Suprapubic skin (tissue), 4 donors: Measurements from ENCODE around the gene RGL3. TPM values are rescaled to one million over a fixed set of nuclear protein-coding genes. Genes with fewer than 3 reads are reported as not detected.

Experiments used
- DNase-seq, 2 donors: peaks; one replicate each; pipeline ENCODE4 v3.0.0-alpha.2; 2019; ENCODE audit warnings: low spot score in 2 of 2
- H3K27ac ChIP-seq: fragments of 200-600 bp; sonication (generic); one replicate; pipeline ENCODE4 v1.5.1; 2019
- H3K27me3 ChIP-seq: fragments of 200-600 bp; sonication (generic); one replicate; pipeline ENCODE4 v1.5.1; 2019
- H3K36me3 ChIP-seq: fragments of 200-600 bp; sonication (generic); one replicate; pipeline ENCODE4 v1.5.1; 2019
- H3K4me1 ChIP-seq: fragments of 200-600 bp; sonication (generic); one replicate; pipeline ENCODE4 v1.5.1; 2019
- H3K4me3 ChIP-seq: fragments of 200-600 bp; sonication (generic); one replicate; pipeline ENCODE4 v1.5.1; 2019; ENCODE audit warnings: mild to moderate bottlenecking
- H3K9me3 ChIP-seq: fragments of 200-600 bp; sonication (generic); one replicate; pipeline ENCODE4 v1.5.1; 2019
- CTCF ChIP-seq, 2 donors: fragments of 200-600 bp in 1 of 2; fragments of 450-650 bp in 1 of 2; sonication (generic) in 1 of 2; IDR thresholded peaks; one replicate each; pipeline ENCODE4 v1.5.1; 2016 to 2019; ENCODE audit warnings: antibody characterized with exemption in 2 of 2, mild to moderate bottlenecking in 1 of 2, moderate library complexity in 1 of 2
- EP300 ChIP-seq: sonication (generic); formaldehyde crosslinking; IDR thresholded peaks from one replicate; pipeline ENCODE4 v1.6.1; 2017; ENCODE audit warnings: antibody characterized with exemption
- POLR2A ChIP-seq, 2 donors: fragments of 450-650 bp; IDR thresholded peaks; one replicate each; pipeline ENCODE4 v1.6.1; 2017; ENCODE audit warnings: antibody characterized with exemption in 2 of 2, mild to moderate bottlenecking in 2 of 2, moderate library complexity in 2 of 2
- POLR2AphosphoS5 ChIP-seq, 3 donors: sonication (generic); formaldehyde crosslinking; IDR thresholded peaks; one replicate each; pipeline ENCODE4 v1.6.1; 2017; ENCODE audit warnings: antibody characterized with exemption in 3 of 3
- WGBS: methylation state at CpG from one replicate; pipeline ENCODE4 v1.1.5; 2018; 5-methylcytosine and 5-hydroxymethylcytosine counted together
- total RNA-seq, 4 donors: library from RNA; depleted of rRNA; stranded (reverse); fragments of >200 nt; gene quantifications; one replicate each; pipeline ENCODE4 v1.1.0, GENCODE V29; 2016

The RGL3 gene
- total RNA-seq, 4 donors from 2014 or later: 1.4 to 4.3 (median 3.5) TPM

GRCh38 chr19:11405846-11406643, 13.1 kb downstream of the RGL3 start:
- no peak for DNase-seq
- Histone ChIP-seq H3K27ac (no peak overlapping the region), H3K9me3 (no peaks in the 10 kb centered on the region), H3K4me3 (no peak overlapping the region), H3K4me1 (peaks cover 8% of the 10 kb centered on the region), H3K27me3 (peaks cover 11% of the 10 kb centered on the region), H3K36me3 (no peaks in the 10 kb centered on the region)
- 46% methylated on average over 34 of the region's 44 CpGs for WGBS
- no peak for TF ChIP-seq EP300
- TF ChIP-seq CTCF (IDR thresholded peaks at IDR 0.05): peak in 1 of 2 donors; percentile 34

GRCh38 chr19:11404588-11405222, 14.4 kb downstream of the RGL3 start:
- Histone ChIP-seq H3K9me3 (no peaks in the 10 kb centered on the region), H3K27me3 (peaks cover 11% of the 10 kb centered on the region), H3K36me3 (no peaks in the 10 kb centered on the region), H3K4me3 (no peak overlapping the region), H3K4me1 (peaks cover 8% of the 10 kb centered on the region), H3K27ac (no peak overlapping the region)
- WGBS: 67% methylated on average over 9 of the region's 9 CpGs
- TF ChIP-seq CTCF (IDR thresholded peaks at IDR 0.05) (no peak), POLR2A (IDR thresholded peaks at IDR 0.05) (no peak), POLR2AphosphoS5 (IDR thresholded peaks at IDR 0.05) (no peak), EP300 (no peak)
- DNase-seq: no peak

- Histone ChIP-seq H3K27me3 (peaks cover 8% of the 10 kb centered on the region), H3K4me3 (no peak overlapping the region), H3K4me1 (peaks cover 8% of the 10 kb centered on the region), H3K27ac (no peak overlapping the region), H3K9me3 (no peaks in the 10 kb centered on the region), H3K36me3 (no peaks in the 10 kb centered on the region)
- 66% methylated on average over 6 of the region's 9 CpGs for WGBS
- no peak for DNase-seq
- TF ChIP-seq POLR2A (IDR thresholded peaks at IDR 0.05) (no peak), POLR2AphosphoS5 (IDR thresholded peaks at IDR 0.05) (no peak), EP300 (no peak), CTCF (IDR thresholded peaks at IDR 0.05) (no peak)
Measured at GRCh38 chr19:11401808-11402543, 17.1 kb downstream of the RGL3 start.

GRCh38 chr19:11400798-11401197, 18.3 kb downstream of the RGL3 start:
- Histone ChIP-seq H3K36me3 (no peaks in the 10 kb centered on the region), H3K27ac (no peak overlapping the region), H3K4me1 (no peaks in the 10 kb centered on the region), H3K9me3 (no peaks in the 10 kb centered on the region), H3K27me3 (no peaks in the 10 kb centered on the region), H3K4me3 (no peak overlapping the region)
- DNase-seq: no peak
- TF ChIP-seq CTCF (IDR thresholded peaks at IDR 0.05) (no peak), EP300 (no peak), POLR2A (IDR thresholded peaks at IDR 0.05) (no peak), POLR2AphosphoS5 (IDR thresholded peaks at IDR 0.05) (no peak)
- WGBS: 82% methylated on average over 1 of the region's 1 CpG

- Histone ChIP-seq H3K27me3 (no peaks in the 10 kb centered on the region), H3K27ac (no peak overlapping the region), H3K9me3 (no peaks in the 10 kb centered on the region), H3K4me3 (no peak overlapping the region), H3K4me1 (no peaks in the 10 kb centered on the region), H3K36me3 (no peaks in the 10 kb centered on the region)
- DNase-seq: no peak
- TF ChIP-seq POLR2A (IDR thresholded peaks at IDR 0.05) (no peak), CTCF (IDR thresholded peaks at IDR 0.05) (no peak), EP300 (no peak), POLR2AphosphoS5 (IDR thresholded peaks at IDR 0.05) (no peak)
- WGBS: 89% methylated on average over 5 of the region's 9 CpGs
Measured at GRCh38 chr19:11399667-11400066, 19.4 kb downstream of the RGL3 start.
